Measurements from ENCODE around the gene QRICH1. TPM values are rescaled to one million over a fixed set of nuclear protein-coding genes. Genes with fewer than 3 reads are reported as not detected.

QRICH1 gene
- total and polyA plus RNA-seq, 12 donors: 21.1 to 72.5 (median 57.6) TPM

DNA sequence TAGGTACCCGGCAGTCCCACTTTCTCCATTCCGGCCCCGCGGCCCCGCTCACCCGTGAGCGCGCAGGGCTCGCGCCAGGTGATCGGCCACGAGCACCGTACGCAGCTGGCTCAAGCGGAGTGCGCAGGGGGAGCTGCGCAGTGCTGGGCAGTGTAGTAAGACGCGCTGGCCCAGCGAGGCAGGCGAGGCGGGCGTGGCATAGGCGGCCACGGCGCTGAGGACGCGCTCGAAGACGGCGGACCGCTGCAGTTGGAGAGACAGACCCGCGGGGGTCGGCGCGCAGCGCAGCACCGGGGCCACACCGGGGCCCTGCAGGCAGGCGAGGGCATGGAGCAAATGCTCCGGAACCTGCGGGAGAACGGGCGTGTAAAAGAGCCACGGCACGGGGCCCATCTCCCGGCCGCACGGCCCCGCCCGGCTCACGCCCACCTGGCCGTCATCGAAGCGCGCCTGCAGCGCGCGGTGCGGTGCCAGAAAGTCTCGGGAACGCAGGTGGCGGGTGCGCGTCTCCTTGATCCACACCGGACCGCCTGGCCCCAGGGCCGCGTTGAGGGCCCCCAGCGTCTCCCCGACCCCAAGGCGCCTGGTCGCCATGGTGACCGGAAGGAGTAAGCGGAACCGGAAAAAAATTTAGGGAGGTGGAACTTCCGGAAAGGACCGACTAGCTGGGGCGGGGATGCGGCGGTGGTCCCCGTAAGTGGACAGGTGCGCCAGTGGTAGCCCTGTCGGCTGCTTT is 75.7 kb downstream of the QRICH1 start, which contains the start of gene DALRD3:
DALRD3 (minus strand) TSS at position 610 of the 736 bp plus-strand sequence; CDS start at position 594, 16 bp downstream.
- DNase-seq (peak; percentile 68 to 73), ATAC-seq (peak in 2 of 8 donors; percentile 1 to 6)
- peak within 1 kb of the TSS; percentile 64 to 99 (median 92) for H3K4me3 ChIP-seq
- no peaks in the 10 kb centered on the region for H3K27me3 ChIP-seq
- TF ChIP-seq, protein P1, sequence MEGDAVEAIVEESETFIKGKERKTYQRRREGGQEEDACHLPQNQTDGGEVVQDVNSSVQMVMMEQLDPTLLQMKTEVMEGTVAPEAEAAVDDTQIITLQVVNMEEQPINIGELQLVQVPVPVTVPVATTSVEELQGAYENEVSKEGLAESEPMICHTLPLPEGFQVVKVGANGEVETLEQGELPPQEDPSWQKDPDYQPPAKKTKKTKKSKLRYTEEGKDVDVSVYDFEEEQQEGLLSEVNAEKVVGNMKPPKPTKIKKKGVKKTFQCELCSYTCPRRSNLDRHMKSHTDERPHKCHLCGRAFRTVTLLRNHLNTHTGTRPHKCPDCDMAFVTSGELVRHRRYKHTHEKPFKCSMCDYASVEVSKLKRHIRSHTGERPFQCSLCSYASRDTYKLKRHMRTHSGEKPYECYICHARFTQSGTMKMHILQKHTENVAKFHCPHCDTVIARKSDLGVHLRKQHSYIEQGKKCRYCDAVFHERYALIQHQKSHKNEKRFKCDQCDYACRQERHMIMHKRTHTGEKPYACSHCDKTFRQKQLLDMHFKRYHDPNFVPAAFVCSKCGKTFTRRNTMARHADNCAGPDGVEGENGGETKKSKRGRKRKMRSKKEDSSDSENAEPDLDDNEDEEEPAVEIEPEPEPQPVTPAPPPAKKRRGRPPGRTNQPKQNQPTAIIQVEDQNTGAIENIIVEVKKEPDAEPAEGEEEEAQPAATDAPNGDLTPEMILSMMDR (IDR thresholded peaks at IDR 0.05): no peak
- no peaks in the 10 kb centered on the region for H3K9me3 ChIP-seq
- peaks cover 8 to 53% (median 40%) of the 10 kb centered on the region in 9 donors for H3K4me1 ChIP-seq
- peak within 1 kb of the TSS; percentile 3 to 100 (median 78) for H3K27ac ChIP-seq
- intact Hi-C loops (cut with DNase I): no loop called here
- peaks cover 0 to 42% (median 20%) of the 10 kb centered on the region in 9 donors for H3K36me3 ChIP-seq
- 0% methylated on average over 78 to 85 of the region's 85 CpGs for WGBS, 2 donors

DNA sequence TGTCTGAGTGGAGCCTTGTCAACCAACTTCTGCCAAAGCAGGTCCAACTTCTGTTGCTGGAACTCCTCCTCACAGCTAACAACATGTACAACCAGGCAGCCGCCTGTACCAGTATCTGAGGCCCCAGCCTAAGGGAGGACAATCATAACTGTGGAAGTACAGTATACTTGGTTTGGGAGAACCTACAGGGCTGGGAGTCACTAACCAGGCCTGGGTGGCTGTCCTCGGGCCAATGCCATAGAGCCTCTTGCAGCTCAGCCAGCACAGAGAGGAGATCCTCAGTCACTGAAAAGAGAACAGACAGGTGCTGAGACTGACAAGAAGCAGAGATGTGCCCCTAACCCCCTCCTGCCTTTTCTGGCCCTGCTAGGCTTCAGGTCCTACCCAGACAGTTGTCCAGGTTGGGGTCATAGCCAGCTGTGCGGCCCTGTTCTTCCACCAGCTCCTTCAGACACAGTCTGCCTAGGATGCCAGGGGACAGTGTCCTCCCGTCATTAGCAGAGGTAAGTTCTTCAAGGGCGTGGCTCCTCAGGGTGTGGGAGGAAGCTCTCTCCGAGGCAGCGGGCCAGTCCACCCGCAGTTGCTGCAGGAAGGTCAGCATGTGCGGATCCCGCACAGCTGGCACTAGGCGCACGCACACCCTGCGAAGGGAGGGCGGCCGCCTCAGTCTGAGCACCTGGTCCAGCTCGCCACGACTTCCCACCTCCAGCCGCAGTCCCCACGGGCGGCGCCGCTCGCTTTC is 76.5 kb downstream of the QRICH1 start:
- no peak for DNase-seq
- 10 to 12% methylated on average over 23 of the region's 23 CpGs for WGBS, 2 donors
- TF ChIP-seq, protein P1 (IDR thresholded peaks at IDR 0.05): no peak
- H3K4me3 ChIP-seq: peak overlapping the region; percentile 64 to 99 (median 92)
- no peak for ATAC-seq
- H3K27ac ChIP-seq: peak overlapping the region in 9 of 10 donors; percentile 73 to 100 (median 78)
- no peaks in the 10 kb centered on the region for H3K27me3 ChIP-seq
- H3K9me3 ChIP-seq: no peaks in the 10 kb centered on the region
- intact Hi-C loops (cut with DNase I): no loop called here
- H3K4me1 ChIP-seq: peaks cover 8 to 53% (median 40%) of the 10 kb centered on the region in 9 donors
- H3K36me3 ChIP-seq: peaks cover 0 to 45% (median 20%) of the 10 kb centered on the region in 9 donors

DNA sequence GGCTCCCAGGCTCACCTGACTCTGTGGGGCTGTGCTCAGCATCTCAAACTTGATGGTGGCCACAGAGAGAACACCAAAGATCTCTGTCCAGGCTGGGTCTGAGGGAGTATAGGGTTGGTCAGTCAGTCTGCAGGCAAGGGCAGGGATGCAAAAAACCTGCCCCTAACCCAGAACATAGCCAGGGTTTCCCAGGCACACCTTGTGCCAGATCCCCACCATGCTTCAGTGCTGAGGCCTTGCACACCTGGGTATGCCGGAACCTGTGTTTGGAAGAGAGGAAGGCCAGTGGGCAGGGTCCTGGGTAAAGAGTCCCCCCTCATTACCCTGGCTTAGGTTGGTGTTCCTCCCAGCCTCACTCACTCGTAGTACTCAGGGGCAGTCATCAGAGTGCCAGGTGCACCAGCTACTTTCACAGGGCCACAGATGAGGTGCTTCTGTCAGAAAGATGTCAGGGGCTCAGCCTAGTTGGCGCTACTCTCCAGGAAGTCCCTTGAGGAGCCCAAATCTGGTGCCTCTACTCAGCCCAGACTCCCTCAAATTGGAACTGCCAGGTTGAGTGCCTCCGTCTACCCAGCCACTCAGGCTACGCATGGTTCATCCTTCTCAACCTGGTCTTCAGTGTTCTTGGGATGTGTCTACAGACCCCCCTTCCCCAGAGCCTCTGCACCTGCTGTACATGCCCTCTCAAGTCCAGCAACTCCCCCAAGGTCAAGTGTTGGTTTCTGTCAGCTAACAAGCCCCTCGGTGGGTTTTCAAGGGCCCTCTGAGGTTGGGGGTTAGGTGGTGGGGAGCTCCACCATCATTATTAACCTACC is 77.2 kb downstream of the QRICH1 start:
- peak overlapping the region in 1 of 10 donors; percentile 83 for H3K27ac ChIP-seq
- H3K4me3 ChIP-seq: no peak overlapping the region
- 87 to 90% methylated on average over 6 of the region's 6 CpGs for WGBS, 2 donors
- TF ChIP-seq, protein P1 (IDR thresholded peaks at IDR 0.05): no peak
- no peaks in the 10 kb centered on the region for H3K27me3 ChIP-seq
- DNase-seq (no peak), ATAC-seq (no peak)
- no peaks in the 10 kb centered on the region for H3K9me3 ChIP-seq
- intact Hi-C loops (cut with DNase I): no loop called here
- H3K36me3 ChIP-seq: peaks cover 0 to 53% (median 20%) of the 10 kb centered on the region in 9 donors
- peaks cover 8 to 61% (median 42%) of the 10 kb centered on the region in 9 donors for H3K4me1 ChIP-seq

DNA sequence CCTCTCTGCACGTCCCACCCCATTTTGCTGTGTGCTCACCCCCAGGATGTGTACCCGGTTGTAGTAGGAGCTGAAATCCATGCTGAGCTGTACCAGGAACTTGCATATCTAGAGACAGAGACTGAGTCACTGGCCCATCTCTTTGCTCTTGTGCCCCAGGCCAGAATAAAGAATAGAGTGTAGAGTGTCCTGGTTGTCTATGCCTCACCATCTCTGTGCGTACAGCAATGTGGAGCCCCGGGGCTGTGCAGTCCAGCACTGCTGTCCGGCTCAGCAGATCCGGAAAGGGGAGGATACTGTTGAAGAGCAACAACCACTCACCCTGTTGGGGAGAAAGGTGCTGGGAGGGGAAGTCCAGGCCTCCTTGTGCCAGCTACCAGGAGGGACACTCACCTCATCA is 78.1 kb downstream of the QRICH1 start:
- intact Hi-C loops (cut with DNase I): no loop called here
- no peak for ATAC-seq
- Histone ChIP-seq H3K27me3 (no peaks in the 10 kb centered on the region), H3K4me1 (peaks cover 8 to 61% (median 39%) of the 10 kb centered on the region in 9 donors), H3K9me3 (no peaks in the 10 kb centered on the region), H3K27ac (no peak overlapping the region), H3K4me3 (no peak overlapping the region), H3K36me3 (peaks cover 0 to 62% (median 20%) of the 10 kb centered on the region in 9 donors)
- TF ChIP-seq, protein P1 (IDR thresholded peaks at IDR 0.05): no peak
- no peak for DNase-seq
- 79% methylated on average over 6 of the region's 6 CpGs for WGBS, 2 donors
